GM18498 (cell line): ENCODE measurements around the gene NKD1.
A peak's percentile ranks its signal among the peaks of the same experiment; 100 is the strongest.

Experiments used
- ATAC-seq: cut with Tn5 transposase; IDR thresholded peaks from one replicate; pipeline ENCODE4 v1.9.1; 2021; ENCODE audit warnings: mild to moderate bottlenecking, moderate library complexity; ENCODE audit not compliant: unreplicated experiment

NKD1 gene

DNA sequence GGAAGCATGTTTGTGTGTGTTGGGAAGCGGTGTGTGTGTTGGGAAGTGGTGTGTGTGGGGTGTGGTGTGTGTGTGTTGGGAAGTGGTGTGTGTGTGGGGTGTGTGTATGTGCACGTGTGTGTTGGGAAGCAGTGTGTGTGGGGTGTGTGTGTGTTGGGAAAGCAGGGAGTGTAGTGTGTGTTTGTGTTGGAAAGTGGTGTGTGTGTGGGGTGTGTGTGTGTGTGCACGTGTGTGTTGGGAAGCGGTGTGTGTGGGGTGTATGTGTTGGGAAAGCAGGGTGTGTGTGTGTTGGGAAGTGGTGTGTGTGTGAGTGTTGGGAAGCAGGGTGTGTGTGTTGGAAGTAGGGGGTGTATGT, 144.4 kb downstream of the NKD1 start:
- no peak for ATAC-seq

DNA sequence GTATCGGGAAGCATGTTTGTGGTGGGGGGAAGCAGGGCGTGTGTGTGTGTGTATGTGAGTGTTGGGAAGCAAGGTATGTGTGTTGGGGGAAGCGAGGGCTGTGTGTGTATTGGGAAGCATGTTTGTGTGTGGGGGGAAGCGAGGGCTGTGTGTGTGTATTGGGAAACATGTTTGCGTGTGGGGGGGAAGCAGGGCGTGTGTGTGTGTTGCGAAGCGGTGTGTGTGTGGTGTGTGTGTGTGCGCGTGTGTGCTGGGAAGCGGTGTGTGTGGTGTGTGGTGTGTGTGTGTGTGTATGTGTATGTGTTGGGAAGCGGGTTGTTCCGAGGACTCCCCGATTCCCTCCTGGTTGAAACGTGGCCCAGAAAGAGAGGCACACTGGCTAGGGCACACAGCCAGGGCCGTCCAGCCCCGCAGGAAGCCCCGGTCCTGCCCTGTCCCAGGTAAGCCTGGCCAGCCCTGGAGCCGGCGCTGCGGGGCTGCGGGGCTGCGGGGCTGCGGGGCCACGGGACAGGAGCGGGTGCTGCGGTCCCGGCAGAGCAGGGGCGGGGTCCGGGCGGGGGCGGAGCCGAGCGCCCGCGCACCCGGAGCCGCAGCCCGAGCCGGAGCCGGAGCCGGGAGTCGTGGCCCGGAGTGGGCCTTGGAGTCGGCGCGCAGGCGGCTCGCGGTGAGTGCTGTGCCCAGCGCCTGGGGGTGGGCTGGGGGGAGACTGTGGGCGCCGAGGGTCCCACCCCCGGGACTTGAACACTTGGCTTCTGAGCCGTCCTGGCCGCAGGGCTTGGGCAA, 145.0 kb downstream of the NKD1 start, which contains the start of gene NOD2:
TSS of gene NOD2 (plus strand) at position 608 of the 783 bp plus-strand sequence. CDS start 5,890 bp downstream, outside the sequence.
- no peak for ATAC-seq

GRCh38 chr16:50694206-50694605, 146.0 kb downstream of the NKD1 start:
- ATAC-seq = no peak

DNA sequence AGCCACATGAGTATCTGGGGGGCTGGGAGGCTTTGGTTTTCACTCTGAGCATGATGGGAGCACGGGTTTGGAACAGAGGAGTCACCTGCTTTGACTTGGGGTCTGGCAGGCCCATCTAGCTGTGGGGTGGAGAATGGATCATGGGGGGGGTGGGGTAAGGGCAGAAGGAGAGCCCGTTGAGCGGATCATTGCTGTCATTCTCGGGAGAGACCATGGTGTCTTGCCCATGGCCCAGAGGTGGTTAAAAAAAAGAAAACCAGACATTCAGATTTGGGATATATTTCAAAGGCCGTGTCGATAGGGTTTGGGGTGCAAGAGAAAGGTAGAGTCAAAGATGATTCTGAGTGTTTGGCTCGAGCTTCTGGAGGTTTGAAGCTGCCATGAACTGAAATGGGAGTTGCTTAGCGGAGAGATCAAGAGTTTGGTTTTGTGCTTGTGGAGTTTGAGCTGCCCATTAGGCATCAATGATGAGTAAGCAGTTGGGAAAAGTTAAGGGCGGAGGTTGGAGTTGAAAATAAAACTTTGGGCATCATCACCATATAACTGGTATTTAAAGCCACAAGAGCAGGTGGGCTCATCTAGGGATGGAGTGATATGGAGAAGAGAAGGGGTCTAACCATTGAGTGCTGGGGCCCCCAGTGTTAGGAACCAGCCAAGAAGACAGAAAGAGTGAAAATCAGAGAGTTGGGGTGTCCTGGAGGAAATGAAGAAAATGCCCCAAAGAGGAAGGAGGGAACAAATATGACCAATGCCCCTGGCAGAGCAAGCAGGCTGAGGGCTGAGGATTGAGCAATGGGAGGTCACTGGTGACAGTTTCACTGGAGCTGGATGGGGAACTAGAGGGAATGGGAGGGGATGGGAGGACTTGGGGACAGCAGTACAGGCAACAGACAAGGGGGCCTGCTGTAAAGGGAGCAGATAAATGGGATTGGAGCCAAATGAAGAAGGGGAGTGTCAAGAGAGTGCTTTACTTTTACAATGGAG, 147.1 kb downstream of the NKD1 start:
- no peak for ATAC-seq

DNA sequence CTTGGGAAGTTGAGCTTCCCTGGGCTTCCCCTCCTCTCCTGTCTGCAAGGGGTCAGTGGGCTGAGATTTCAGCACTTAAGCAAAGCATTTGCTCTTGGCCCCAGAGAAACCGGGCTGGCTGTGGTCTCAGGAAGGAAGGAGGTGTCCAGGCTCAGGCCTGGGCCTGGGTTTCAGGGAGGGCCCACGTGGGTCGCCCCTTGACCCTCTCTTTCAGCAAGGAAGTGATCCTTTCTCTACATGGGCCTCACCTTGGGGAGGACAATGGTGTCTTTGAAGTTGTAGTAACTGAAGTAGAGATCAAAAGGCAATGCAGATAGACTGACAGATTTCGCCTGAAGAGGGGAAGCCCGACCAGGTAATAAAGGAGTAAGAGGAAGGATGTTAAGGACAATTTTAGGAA, 147.9 kb downstream of the NKD1 start:
- peak; percentile 25 for ATAC-seq

DNA sequence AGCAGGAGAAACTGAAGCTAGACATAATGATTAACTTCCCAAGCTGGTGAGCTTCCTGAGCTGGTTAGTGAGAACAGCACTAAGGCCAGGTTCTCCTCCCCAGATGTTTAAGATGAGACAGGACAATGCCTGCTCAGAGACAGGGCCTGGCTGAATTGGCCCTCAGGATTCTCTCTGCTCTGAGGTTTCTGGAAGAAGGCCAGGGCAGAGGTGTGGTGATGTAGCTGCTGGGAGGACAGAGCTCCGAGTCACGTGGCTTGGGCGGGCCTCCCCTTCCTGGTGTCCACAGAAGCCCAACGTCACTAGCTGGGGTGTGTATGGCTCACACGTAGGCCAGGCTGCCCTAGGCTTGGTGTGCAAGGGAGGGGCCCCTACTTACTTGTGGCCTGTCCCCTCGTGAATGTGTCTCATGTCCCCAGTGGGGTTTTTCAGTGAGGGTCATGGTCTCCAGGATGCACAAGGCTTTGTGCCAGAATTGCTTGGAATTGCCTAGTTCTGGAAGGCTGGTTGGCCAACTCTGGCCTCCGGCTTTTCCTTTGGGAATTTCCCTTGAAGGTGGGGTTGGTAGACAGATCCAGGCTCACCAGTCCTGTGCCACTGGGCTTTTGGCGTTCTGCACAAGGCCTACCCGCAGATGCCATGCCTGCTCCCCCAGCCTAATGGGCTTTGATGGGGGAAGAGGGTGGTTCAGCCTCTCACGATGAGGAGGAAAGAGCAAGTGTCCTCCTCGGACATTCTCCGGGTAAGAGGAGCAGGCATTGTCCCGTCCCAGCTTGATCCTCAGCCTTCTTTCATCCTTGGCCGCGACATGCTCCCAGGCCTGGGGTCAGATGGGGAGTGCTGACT, 148.6 kb downstream of the NKD1 start:
- peak; percentile 65 for ATAC-seq

DNA sequence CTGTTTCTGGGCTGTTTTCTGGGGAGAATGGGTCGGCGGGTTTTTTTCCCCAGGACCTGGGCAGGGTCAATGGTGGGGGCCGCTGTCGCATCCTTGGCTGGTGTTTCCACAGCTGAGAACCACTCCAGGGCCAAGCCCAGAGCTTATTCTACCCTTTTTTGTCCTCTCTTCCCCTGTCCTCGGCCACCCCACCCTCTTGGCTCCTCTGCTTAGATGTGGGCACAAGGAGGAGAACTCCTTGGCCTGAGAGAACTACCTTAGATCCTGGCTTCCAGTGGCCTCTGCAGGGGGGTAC, 149.2 kb downstream of the NKD1 start:
- no peak for ATAC-seq

GRCh38 chr16:50697881-50698767, 149.9 kb downstream of the NKD1 start:
- ATAC-seq = peak; percentile 50
